ENCODE results near the gene SLC24A1.

The SLC24A1 gene

DNA sequence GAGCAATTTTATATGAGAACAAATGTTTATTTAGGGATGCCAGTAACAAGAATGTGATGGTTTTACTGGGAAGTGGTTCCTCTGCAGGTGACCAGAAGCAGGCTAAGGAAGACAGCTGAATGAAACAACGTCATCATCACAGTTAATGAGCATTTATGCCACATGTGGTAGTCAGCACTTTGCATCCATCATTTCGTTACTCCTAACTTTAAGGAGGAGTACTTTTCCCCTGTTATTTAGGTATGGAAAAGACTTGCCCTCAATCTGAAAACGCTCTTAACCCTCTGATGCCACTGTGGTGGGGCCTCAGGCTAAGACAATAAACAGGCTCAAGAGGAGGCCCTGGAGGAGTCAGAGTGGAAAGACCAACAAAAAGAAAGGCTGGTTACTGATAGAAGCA lies 42.0 kb upstream of the SLC24A1 start (continued):
- TF ChIP-seq, protein P1, sequence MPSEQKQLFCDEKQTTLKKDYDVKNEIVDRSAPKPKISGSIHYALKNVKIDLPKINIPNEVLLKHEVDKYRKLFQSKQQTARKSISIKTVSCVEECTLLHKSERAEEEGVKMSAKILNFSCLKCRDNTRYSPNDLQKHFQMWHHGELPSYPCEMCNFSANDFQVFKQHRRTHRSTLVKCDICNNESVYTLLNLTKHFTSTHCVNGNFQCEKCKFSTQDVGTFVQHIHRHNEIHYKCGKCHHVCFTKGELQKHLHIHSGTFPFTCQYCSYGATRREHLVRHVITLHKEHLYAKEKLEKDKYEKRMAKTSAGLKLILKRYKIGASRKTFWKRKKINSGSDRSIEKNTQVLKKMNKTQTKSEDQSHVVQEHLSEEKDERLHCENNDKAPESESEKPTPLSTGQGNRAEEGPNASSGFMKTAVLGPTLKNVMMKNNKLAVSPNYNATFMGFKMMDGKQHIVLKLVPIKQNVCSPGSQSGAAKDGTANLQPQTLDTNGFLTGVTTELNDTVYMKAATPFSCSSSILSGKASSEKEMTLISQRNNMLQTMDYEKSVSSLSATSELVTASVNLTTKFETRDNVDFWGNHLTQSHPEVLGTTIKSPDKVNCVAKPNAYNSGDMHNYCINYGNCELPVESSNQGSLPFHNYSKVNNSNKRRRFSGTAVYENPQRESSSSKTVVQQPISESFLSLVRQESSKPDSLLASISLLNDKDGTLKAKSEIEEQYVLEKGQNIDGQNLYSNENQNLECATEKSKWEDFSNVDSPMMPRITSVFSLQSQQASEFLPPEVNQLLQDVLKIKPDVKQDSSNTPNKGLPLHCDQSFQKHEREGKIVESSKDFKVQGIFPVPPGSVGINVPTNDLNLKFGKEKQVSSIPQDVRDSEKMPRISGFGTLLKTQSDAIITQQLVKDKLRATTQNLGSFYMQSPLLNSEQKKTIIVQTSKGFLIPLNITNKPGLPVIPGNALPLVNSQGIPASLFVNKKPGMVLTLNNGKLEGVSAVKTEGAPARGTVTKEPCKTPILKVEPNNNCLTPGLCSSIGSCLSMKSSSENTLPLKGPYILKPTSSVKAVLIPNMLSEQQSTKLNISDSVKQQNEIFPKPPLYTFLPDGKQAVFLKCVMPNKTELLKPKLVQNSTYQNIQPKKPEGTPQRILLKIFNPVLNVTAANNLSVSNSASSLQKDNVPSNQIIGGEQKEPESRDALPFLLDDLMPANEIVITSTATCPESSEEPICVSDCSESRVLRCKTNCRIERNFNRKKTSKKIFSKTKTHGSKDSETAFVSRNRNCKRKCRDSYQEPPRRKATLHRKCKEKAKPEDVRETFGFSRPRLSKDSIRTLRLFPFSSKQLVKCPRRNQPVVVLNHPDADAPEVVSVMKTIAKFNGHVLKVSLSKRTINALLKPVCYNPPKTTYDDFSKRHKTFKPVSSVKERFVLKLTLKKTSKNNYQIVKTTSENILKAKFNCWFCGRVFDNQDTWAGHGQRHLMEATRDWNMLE (tag by site-specific recombination; conservative IDR thresholded peaks at IDR 0.05; ENCODE audit: low read depth) = no peak
- TF ChIP-seq ZNF140 (tag by site-specific recombination; IDR thresholded peaks at IDR 0.05) (no peak), IKZF3 (tag by site-specific recombination; IDR thresholded peaks at IDR 0.05) (peak; percentile 59; the same call in 1 of the 2 replicates), ZBTB1 (tag by site-specific recombination; IDR thresholded peaks at IDR 0.05) (no peak), ZNF423 (tag by site-specific recombination; IDR thresholded peaks at IDR 0.05) (no peak), ZEB2 (tag by site-specific recombination; IDR thresholded peaks at IDR 0.05) (0 out of 2 replicates have a peak, but pooled peaks have one; percentile 13), ZNF473 (tag by site-specific recombination; IDR thresholded peaks at IDR 0.05) (no peak), ZNF501 (tag by site-specific recombination; IDR thresholded peaks at IDR 0.05) (no peak), ZNF433 (tag by site-specific recombination; IDR thresholded peaks at IDR 0.05; ENCODE audit: low read depth) (no peak), ZNF600 (tag by site-specific recombination; IDR thresholded peaks at IDR 0.05) (0 out of 2 replicates have a peak, but pooled peaks have one; percentile 40), ZNF791 (tag by site-specific recombination; IDR thresholded peaks at IDR 0.05) (no peak), ZNF621 (tag by site-specific recombination; IDR thresholded peaks at IDR 0.05) (no peak), ZNF266 (tag by site-specific recombination; IDR thresholded peaks at IDR 0.05; ENCODE audit: low read depth) (no peak), OSR2 (tag by site-specific recombination; IDR thresholded peaks at IDR 0.05) (peak; percentile 77)
- TF ChIP-seq, protein P2, sequence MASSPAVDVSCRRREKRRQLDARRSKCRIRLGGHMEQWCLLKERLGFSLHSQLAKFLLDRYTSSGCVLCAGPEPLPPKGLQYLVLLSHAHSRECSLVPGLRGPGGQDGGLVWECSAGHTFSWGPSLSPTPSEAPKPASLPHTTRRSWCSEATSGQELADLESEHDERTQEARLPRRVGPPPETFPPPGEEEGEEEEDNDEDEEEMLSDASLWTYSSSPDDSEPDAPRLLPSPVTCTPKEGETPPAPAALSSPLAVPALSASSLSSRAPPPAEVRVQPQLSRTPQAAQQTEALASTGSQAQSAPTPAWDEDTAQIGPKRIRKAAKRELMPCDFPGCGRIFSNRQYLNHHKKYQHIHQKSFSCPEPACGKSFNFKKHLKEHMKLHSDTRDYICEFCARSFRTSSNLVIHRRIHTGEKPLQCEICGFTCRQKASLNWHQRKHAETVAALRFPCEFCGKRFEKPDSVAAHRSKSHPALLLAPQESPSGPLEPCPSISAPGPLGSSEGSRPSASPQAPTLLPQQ (tag by site-specific recombination; IDR thresholded peaks at IDR 0.05) = 0 out of 2 replicates have a peak, but pooled peaks have one; percentile 63
- TF ChIP-seq, protein P3, sequence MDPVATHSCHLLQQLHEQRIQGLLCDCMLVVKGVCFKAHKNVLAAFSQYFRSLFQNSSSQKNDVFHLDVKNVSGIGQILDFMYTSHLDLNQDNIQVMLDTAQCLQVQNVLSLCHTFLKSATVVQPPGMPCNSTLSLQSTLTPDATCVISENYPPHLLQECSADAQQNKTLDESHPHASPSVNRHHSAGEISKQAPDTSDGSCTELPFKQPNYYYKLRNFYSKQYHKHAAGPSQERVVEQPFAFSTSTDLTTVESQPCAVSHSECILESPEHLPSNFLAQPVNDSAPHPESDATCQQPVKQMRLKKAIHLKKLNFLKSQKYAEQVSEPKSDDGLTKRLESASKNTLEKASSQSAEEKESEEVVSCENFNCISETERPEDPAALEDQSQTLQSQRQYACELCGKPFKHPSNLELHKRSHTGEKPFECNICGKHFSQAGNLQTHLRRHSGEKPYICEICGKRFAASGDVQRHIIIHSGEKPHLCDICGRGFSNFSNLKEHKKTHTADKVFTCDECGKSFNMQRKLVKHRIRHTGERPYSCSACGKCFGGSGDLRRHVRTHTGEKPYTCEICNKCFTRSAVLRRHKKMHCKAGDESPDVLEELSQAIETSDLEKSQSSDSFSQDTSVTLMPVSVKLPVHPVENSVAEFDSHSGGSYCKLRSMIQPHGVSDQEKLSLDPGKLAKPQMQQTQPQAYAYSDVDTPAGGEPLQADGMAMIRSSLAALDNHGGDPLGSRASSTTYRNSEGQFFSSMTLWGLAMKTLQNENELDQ (tag by site-specific recombination; IDR thresholded peaks at IDR 0.05; ENCODE audit: low read depth) = no peak

DNA sequence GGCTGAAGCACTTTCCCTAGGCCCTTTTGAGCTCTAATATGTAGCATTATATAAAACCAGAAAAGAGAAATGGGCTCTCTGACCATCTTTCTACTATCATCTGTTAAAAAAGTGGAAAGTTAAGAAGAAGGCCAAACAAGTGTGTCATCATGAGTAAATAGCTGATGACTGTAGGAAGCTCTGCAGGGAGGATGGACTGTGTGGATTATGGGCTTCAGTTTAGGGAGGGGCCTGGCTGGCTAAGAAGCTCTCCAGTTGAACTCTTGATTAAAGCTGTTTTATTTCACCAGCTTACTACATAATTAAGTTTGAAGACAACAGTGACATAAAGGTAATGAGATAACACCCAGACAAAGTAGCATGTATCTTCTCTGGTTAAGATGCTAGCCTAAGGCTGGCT lies 41.5 kb upstream of the SLC24A1 start:
- Histone ChIP-seq H3K27ac (ENCODE audit: extremely low read depth, low read depth, low read length) (no peak overlapping the region), H3K4me1 (ENCODE audit: control insufficient read depth, insufficient read depth, low read length) (peaks cover 4% of the 10 kb centered on the region; the same call in 1 of the 2 replicates), H3K4me3 (ENCODE audit: low read depth, low read length) (no peak overlapping the region), H3K36me3 (ENCODE audit: control insufficient read depth in 2 of 2, insufficient read depth in 1 of 2, low read length in 2 of 2) (peaks cover 61 to 91% of the 10 kb centered on the region in 2 experiments), H3K9me3 (ENCODE audit: control insufficient read depth, insufficient read depth, low read depth, low read length) (no peaks in the 10 kb centered on the region)
- TF ChIP-seq ZNF48 (tag by site-specific recombination; IDR thresholded peaks at IDR 0.05) (no peak), WT1 (tag by site-specific recombination; IDR thresholded peaks at IDR 0.05) (peak; percentile 76), ZNF664 (tag by site-specific recombination; IDR thresholded peaks at IDR 0.05) (peak; percentile 83), ZNF335 (tag by site-specific recombination; conservative IDR thresholded peaks at IDR 0.05) (0 out of 2 replicates have a peak, but pooled peaks have one; percentile 2), OSR2 (tag by site-specific recombination; IDR thresholded peaks at IDR 0.05) (peak; percentile 78), PRDM1 (tag by site-specific recombination; IDR thresholded peaks at IDR 0.05) (peak; percentile 67), SP7 (tag by site-specific recombination; IDR thresholded peaks at IDR 0.05) (peak; percentile 74), ZNF155 (tag by site-specific recombination; IDR thresholded peaks at IDR 0.05) (no peak)
- CTCF ChIA-PET = interaction anchor here (0.7 to 1.1 kb wide), 5 partner anchors 11 to 532 kb away, joined by 3 to 4 read pairs (median 3); no protein-coding TSS in a partner anchor
- POLR2A ChIA-PET = interaction anchor here (0.6 to 1.3 kb wide), 4 partner anchors 26 to 179 kb away, joined by 3 to 5 read pairs (median 4); partner anchors contain the start of gene INTS14
